GM15510 (cell line): ENCODE measurements around the gene DNASE1L2.
A peak's percentile ranks its signal among the peaks of the same experiment; 100 is the strongest.

ENCODE experiments used
- POLR2A ChIP-seq: IDR thresholded peaks from 3 replicates; pipeline ENCODE4 v1.6.1; 2011; ENCODE audit warnings: borderline replicate concordance; ENCODE audit not compliant: insufficient read length; ENCODE audit errors: extremely low read depth

Gene DNASE1L2

DNA sequence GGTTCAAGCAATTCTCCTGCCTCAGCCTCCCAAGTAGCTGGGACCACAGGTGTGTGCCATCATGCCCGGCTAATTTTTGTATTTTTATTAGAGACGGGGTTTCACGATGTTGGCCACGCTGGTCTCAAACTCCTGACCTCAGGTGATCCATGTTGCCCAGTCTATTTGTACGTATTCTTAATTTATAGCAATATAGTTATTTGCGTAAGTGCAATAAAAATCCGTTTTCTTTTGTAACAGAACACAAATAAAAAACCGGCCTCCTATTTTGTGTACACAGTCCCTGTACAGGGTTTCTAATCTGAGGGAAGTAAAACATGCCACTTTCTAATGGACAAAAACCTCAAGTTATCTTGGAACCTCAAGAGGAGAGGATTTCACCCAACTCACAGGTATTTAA lies 24.0 kb downstream of the DNASE1L2 start:
- TF ChIP-seq POLR2A, result no peak

DNA sequence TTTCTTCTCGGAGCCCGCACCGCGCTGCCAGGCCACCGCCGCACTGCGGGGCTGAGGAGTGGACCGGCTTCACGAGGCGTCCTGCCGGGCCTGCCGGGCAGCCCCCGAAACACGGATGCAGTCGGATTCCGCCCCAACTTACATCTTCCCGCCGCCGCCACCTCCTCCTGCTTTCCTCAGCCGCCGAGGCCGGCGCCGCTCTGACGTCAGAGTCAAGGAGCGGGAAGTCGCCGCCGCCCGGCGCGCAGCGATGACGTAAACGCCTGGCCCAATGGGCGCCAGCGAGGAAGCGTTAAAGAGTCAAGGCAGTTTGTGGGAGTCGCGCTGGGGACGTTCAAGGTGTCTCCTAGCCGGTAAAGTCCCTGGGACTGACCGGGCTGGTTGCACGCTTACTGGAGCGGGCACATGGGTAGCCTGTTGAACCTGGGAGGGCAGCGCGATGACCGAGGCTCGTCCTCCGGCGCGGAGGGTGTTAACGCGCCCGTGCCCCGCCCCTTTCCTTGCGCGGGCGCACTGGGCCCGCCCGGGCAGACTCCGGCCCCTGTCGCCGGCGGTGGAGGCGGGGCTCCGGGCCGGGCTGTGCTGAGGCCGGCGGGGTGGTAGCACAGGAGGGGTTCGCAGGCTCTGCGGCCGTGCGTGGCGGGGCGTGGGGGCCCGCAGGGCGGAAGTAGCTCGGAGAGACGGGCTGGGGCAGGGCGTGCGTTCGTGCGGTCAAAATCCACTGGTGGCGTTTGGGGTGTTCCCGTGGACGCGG lies 31.8 kb downstream of the DNASE1L2 start, which contains the start of gene RNPS1:
Gene RNPS1, minus strand, starts transcription at position 214 of the 754 bp plus-strand sequence. CDS start 3,483 bp downstream, outside the sequence.
- peak; percentile 86 for TF ChIP-seq POLR2A

DNA sequence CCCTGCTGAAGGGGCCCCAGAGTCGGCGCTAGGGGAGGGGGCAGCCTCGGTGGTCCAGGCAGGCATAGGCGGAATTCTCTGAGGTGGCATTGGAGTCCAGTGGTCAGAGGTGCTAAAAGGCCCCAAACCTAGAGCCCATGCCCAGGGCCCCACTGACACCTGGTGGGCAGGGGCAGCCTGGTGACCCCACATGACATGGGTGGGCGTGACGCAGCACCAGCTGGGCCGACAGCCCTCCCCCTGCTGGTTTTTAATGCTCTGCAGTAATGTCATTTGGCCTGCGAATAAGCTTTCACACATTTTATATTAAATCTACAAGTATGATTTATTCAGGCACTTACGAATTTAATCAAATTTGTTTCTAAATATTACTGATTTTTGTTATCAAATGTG lies 33.8 kb downstream of the DNASE1L2 start:
- no peak for TF ChIP-seq POLR2A

DNA sequence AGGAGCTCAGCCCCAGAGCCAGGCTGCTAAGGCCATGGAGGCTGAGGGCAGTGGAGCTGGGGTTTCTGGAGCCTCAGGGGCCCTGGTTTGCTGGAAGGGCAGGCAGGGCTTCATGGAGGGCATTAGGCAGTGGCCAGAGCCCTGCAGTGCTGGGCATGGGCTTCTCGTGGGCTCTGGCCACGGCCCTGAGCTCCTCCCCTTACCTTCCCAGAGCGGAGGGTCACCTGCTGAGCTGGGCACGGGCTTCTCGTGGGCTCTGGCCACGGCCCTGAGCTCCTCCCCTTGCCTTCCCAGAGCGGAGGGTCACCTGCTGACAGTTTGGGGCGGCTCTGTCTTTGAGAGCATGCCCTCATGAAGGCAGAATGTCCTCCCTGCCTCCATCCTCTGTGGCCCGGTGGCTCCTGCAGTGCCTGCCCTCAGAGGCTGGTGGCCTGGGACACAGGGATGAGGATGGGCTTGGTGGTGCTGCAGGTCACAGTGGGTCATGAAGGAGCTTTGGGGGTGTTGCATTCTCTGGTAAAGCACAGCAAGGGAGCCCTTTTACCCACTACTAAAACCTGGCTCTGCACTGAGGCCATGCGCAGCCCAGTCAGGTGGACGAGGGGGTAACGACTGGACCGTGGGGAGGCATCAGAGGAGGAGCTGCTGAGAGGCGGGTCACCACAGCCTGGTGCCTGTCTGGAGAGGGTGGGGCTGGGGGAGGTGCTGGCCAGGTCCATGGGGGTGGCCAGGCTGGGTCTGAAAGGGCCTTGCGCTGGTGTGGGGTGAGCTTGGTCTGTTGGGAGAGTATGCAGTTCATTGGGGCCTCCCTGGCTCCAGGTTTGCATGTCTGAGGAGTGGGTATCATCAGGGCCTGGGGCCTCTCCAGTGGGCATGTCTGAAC lies 34.6 kb downstream of the DNASE1L2 start:
- no peak for TF ChIP-seq POLR2A

DNA sequence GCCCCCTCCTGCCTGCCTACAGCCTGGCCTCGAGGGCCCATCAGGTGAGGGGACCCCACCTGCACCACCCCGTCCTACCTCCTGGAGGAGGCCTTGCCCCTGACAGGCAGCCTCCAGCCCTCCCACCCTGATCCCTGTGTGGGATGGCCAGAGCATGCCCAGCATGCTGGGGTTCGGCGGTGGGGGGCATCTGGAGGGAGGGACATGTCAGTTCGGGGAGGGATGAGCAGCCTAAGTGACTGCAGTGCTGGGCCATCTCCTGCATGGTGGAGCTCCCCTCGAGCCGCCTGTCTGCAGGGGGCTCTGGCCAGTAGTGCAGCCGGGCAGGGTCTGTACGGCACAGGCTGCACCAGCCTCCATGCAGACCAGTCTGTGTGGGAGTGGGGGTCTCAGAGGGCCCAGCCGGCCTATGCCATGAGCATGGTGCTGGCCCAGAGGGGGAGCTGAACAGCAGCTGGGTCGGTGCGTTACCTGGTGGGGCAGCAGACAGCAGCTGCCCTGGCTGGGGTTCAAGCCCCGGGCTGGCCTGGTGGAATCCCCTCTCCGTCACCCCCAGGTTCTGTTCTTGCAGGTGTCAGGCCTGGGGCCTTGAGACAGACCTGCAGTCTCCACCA lies 35.7 kb downstream of the DNASE1L2 start:
- no peak for TF ChIP-seq POLR2A

DNA sequence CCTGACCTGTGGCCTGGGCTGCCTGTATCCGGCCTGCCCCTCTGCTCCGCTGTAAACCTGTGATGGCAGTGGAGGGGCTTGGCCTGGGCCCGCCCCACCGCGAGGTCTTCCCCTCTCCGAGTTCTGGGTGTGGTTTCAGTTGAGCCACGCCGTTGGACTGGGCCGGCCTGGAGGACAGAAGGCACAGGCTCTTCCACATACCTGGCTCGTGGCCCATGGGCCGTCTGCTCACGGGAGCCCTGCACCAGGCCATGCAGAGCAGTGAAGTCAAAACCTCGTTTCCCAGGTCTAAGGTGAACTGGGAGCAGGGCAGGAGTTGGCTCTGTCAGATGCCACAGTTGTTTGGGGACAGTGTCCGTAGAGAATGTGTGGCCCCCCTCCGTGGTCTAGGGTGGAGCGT lies 37.2 kb downstream of the DNASE1L2 start:
- no peak for TF ChIP-seq POLR2A

DNA sequence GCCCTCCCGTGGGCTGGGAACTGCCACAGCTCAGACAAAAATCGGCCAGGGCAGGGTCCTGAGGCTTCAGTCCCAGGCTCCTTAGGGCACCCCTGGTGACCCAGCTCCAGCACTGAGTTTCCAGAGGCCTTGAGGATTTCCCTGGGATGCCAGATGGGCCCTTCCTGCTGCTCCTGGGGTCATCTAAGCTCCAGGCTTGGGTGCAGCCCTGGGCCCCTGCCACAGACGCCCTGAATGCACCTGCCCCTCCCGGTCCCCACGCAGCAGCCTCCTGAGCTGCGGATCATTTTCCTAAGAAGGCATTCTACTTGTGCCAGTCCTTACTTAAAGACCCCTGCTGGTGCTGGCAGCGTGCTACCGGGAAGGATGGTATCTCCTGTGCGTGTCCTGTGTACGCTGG lies 37.7 kb downstream of the DNASE1L2 start:
- TF ChIP-seq POLR2A, result no peak

DNA sequence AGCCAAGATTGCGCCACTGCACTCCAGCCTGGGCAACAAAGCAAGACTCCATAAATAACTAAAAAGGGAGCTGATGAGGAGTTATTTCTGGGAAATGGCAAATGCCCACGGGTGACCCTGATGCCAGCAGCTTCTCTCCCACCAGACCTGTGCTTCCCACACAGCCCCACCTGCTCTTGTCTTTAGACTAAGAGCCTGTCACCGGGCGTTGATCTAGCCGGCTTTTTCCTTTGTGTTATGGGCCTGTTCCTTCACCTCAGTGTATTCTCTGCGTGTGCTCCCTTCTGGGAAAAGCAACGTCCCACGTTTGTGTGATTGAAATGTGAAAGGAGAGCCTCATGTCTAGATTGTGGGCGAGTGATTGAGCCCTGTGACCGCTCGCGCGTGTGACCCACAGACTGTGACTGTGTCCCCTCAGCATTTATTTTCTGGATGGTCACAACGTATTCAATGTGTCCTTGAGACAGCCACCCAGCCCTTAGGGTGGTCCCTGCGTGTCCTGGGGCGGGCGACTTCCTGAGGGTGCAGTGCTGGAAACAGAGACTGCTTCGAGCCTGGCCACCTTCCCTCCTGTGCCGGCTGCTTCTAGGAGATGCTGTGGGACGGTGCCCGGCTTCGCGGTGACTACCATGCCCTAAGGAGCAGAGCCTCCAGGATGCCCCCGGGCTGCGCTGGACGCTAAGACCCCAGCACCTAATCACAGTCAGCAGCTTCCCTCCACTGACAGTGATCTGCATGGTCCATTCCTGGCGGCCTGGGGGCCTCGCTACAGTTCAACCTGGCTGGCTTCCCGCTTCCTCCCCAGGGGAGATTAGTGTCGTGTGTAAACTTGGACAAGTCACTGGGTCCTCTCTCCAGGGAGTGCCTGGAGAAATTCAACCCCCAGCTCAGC lies 39.5 kb downstream of the DNASE1L2 start:
- TF ChIP-seq POLR2A, result no peak

DNA sequence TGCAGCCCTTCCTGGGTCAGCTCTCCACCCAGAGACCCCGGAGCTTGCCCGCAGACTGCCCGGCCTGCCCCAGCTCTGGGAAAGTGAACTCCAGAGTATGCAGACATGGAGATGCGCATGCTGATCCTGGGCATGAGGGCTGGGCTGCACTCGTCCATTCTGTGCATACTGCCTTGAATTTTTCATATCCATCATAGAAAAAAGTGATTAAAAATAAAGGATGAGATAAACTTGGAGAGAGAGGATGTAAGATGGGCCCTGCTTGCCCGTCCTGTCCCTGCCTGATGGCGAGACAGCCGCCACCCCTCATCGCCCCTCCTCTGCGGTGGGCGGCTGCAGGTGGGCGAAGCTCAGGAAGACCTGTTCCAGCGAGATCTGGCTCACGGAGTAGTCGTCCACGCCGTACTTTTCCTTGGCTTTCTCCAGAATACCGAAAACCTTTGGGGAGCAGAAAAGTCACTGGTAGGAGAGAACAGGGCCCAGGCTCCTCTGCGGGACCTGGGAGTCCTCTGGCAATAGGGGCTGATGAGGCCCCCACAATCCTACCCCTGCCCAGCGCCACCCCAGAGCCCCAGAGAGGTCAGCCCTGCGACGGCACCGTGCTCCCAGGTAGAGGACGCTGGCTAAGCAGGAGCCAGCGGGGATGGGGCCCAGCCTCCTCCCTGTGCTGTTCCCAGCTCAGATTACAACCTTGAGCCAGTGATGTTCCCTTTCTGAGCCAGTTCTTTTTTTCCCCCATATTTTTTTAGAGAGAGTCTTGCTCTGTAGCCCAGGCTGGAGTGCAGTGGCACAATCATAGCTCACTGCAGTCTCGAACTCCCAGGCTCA lies 40.3 kb downstream of the DNASE1L2 start:
- TF ChIP-seq POLR2A, result no peak

DNA sequence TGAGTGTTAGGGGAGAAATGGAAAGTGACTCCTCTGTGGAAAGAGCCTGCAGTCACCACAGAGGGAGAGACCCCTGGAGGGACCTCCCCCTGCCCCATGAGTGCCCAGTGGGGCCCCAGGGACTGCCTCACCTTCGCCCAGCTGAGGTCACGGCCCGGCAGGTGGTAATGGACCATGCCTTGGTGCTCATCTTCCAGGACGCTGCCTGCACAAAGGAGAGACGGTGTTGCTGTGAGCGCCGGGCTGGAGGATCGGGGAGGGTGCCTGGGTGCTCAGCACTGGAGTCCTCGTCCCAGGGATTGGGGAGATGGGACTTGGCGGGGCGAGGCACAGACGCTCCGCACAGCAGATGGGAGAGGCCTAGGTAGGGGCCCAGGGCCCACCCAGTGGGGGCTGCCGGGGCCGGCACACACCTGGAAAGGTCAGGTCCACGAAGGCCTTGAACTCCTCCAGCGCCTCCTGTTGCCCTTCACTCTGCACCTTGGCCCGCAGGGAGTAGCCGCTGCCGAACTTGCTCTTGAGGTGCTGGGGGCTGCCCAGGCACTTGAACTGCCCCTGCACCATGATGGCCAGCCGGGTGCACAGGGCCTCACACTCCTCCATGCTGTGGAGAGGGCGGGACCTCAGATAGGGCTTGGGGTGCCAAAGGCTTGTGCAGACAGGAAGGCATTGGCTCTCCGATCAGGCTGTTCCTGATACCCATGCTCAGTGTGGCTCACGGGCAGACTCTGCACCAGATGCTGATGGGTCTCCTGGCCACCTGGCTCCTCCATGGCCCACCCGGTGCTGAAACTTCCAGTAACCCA lies 41.4 kb downstream of the DNASE1L2 start:
- TF ChIP-seq POLR2A, result no peak

DNA sequence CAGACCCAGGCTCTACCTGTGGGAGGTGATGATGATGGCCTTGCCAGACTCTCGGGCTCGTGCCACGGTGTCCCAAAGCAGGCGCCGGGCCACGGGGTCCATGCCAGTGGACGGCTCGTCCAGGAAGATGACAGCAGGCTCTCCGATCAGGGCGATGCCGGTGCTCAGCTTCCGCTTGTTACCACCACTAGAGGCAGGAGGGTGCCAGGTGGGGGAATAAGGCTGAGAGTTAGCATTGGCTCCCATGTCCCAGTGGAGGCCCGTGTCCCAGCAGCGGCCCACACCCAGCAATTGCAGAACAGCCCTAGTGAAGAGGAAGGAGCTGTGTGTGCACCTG lies 42.0 kb downstream of the DNASE1L2 start:
- no peak for TF ChIP-seq POLR2A

DNA sequence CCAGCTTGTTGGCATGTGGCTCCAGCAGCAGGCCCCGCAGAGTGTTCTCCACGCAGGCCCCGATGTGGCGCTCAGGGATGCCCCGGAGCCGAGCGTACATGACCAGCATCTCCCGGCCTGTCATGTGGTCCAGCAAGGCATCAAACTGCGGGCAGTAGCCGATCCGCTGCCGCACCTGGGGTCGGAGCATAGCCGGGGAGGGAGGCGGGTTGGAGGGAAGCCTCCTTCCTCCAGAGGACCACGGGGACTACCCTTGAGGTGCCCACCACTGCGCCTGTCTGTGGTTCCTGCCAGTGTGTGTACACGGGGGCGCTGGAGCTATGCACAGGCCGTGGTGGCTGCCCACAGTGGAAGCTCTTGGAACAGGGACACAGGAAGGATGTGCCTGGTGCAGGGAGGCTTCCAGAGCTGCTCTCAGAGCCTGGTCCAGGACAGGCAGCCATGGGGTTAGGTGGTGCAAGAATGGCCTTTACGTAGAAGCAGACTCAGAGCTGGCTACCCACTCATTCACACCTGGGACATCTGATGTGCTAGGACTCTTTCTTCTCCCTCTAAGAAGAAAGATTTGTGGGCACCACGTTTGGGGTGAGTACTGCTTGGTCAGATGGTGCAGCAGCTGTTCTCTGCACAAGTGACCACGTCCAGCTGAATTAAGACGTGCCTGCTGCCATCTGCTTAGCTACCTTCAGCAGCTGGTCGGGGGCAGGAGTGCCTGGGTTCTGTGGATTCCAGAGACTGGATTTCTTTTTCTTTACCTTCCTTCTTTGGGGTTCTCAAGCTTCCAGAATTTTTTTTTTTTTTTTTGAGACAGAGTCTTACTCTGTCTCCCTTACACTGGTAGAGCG lies 42.9 kb downstream of the DNASE1L2 start:
- TF ChIP-seq POLR2A, result no peak
